HepG2 (cell line): ENCODE results near the gene CBLC. TPM values are rescaled to one million over a fixed set of nuclear protein-coding genes. Genes with fewer than 3 reads are reported as not detected.

Experiments used
- HIVEP1 ChIP-seq: sonication (generic); formaldehyde crosslinking; IDR thresholded peaks from 2 replicates; pipeline ENCODE4 v1.4.0; 2020; ENCODE audit warnings: mild to moderate bottlenecking, missing genetic modification reagents
- MTA1 ChIP-seq: sonication (generic); formaldehyde crosslinking; IDR thresholded peaks from 2 replicates; pipeline ENCODE4 v1.4.0; 2020; ENCODE audit warnings: missing genetic modification reagents, mild to moderate bottlenecking, borderline replicate concordance
- MTF2 ChIP-seq: sonication (generic); formaldehyde crosslinking; IDR thresholded peaks from 2 replicates; pipeline ENCODE4 v1.5.0; 2020; ENCODE audit warnings: missing genetic modification reagents, borderline replicate concordance
- ZNF672 ChIP-seq: sonication (generic); formaldehyde crosslinking; IDR thresholded peaks from 2 replicates; pipeline ENCODE4 v1.8.1; 2022; ENCODE audit warnings: missing genetic modification reagents
- polyA plus RNA-seq, 8 experiments: library from polyadenylated mRNA; depleted of rRNA in 3 of 8; stranded (reverse) in 7 of 8; unstranded in 1 of 8; fragments of >200 nt; fragmentation: Illumina TruSeq in 4 of 8; extraction: Trizol in 4 of 8; gene quantifications; 2 replicates each; pipeline versions ENCODE4 v1.2.1 to v1.2.3, GENCODE V29; 2011 to 2016; ENCODE audit warnings: low read depth in 4 of 8, missing spikeins in 1 of 8, mixed read lengths in 1 of 8; ENCODE audit not compliant: insufficient read depth in 1 of 8
- total RNA-seq, 5 experiments: library from RNA; depleted of rRNA; stranded (reverse); fragments of >200 nt; fragmentation: Illumina TruSeq; extraction: Trizol; gene quantifications; 2 replicates each; pipeline ENCODE4 v1.2.3, GENCODE V29; 2016; ENCODE audit warnings: low read depth in 1 of 5
- TF ChIP-seq, protein P1 (sequence below): sonication (generic); formaldehyde crosslinking; IDR thresholded peaks from 2 replicates; pipeline ENCODE4 v1.4.0; 2020; ENCODE audit warnings: missing genetic modification reagents, mild to moderate bottlenecking, borderline replicate concordance
- TF ChIP-seq, protein P2 (sequence below): sonication (generic); formaldehyde crosslinking; IDR thresholded peaks from 2 replicates; pipeline ENCODE4 v1.4.0; 2020; ENCODE audit warnings: missing genetic modification reagents, borderline replicate concordance
- TF ChIP-seq, protein P3 (sequence below), 2 experiments: fragments of 450-650 bp in 1 of 2; sonication (generic) in 1 of 2; formaldehyde crosslinking in 1 of 2; IDR thresholded peaks; 2 replicates each; pipeline versions ENCODE4 v1.6.1 to v1.8.0; 2016 to 2022; ENCODE audit warnings: antibody characterized with exemption in 1 of 2, mild to moderate bottlenecking in 1 of 2, missing genetic modification reagents in 1 of 2
- TF ChIP-seq, protein P4 (sequence below): sonication (generic); formaldehyde crosslinking; IDR thresholded peaks from 2 replicates; pipeline ENCODE4 v1.4.0; 2020; ENCODE audit warnings: missing genetic modification reagents

Gene CBLC
- total and polyA plus RNA-seq, 2 of the 13 experiments (the other 11 are each of a cell fraction or from before 2014, with no cell fraction given), result 1.8 to 2.6 TPM

DNA sequence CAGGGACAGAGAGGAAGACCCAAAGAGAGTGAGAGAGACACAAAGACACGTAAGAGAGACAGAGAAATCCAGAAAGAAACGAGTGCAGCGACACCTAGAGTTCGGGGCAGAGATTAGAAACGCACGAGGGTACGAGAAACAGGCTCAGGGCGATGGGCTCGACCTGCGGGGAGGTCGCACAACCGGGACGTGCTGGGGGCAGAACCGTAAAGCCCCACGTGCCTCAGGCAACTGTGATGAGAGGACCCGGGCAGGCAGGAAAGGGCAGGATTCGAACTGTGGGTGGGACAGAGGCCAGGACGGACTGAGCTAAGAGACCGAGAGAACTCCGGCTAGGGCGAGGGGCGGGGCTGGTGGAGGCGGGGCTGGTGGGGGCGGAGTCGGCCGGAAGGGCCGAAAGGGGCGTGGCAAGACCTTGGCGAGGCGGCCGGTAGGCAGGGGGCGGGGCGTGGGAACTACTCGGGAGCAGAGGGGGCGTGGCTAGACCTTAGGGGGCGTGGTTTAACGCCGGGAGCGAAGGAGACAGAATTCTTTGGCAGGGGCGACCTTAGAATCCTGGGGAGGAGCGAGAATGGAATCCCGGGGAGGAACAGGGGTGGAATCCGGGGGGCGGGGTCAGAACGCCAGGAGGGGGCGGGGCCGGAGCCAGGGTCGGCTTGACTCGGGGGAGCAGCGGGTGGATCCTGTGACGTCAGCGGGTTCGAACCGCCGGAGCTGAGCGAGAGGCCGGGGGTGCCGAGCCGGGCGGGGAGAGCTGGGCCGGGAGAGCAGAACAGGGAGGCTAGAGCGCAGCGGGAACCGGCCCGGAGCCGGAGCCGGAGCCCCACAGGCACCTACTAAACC, 68.1 kb downstream of the CBLC start, which contains the start of gene NECTIN2 (continued):
- TF ChIP-seq ZNF672, result 0 out of 2 replicates have a peak, but pooled peaks have one; percentile 6
- peak; percentile 45; the same call in 1 of the 2 replicates for TF ChIP-seq MTA1 (CRISPR knock-in tag)
- TF ChIP-seq, protein P1, sequence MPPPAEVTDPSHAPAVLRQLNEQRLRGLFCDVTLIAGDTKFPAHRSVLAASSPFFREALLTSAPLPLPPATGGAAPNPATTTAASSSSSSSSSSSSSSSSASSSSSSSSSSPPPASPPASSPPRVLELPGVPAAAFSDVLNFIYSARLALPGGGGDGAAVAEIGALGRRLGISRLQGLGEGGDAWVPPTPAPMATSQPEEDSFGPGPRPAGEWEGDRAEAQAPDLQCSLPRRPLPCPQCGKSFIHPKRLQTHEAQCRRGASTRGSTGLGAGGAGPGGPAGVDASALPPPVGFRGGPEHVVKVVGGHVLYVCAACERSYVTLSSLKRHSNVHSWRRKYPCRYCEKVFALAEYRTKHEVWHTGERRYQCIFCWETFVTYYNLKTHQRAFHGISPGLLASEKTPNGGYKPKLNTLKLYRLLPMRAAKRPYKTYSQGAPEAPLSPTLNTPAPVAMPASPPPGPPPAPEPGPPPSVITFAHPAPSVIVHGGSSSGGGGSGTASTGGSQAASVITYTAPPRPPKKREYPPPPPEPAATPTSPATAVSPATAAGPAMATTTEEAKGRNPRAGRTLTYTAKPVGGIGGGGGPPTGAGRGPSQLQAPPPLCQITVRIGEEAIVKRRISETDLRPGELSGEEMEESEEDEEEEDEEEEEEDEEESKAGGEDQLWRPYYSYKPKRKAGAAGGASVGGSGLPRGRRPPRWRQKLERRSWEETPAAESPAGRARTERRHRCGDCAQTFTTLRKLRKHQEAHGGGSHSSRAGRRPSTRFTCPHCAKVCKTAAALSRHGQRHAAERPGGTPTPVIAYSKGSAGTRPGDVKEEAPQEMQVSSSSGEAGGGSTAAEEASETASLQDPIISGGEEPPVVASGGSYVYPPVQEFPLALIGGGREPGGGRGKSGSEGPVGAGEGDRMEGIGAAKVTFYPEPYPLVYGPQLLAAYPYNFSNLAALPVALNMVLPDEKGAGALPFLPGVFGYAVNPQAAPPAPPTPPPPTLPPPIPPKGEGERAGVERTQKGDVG (CRISPR knock-in tag), result no peak
- TF ChIP-seq, protein P2, sequence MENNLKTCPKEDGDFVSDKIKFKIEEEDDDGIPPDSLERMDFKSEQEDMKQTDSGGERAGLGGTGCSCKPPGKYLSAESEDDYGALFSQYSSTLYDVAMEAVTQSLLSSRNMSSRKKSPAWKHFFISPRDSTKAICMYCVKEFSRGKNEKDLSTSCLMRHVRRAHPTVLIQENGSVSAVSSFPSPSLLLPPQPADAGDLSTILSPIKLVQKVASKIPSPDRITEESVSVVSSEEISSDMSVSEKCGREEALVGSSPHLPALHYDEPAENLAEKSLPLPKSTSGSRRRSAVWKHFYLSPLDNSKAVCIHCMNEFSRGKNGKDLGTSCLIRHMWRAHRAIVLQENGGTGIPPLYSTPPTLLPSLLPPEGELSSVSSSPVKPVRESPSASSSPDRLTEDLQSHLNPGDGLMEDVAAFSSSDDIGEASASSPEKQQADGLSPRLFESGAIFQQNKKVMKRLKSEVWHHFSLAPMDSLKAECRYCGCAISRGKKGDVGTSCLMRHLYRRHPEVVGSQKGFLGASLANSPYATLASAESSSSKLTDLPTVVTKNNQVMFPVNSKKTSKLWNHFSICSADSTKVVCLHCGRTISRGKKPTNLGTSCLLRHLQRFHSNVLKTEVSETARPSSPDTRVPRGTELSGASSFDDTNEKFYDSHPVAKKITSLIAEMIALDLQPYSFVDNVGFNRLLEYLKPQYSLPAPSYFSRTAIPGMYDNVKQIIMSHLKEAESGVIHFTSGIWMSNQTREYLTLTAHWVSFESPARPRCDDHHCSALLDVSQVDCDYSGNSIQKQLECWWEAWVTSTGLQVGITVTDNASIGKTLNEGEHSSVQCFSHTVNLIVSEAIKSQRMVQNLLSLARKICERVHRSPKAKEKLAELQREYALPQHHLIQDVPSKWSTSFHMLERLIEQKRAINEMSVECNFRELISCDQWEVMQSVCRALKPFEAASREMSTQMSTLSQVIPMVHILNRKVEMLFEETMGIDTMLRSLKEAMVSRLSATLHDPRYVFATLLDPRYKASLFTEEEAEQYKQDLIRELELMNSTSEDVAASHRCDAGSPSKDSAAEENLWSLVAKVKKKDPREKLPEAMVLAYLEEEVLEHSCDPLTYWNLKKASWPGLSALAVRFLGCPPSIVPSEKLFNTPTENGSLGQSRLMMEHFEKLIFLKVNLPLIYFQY (CRISPR knock-in tag), result no peak; the same call in 1 of the 2 replicates
- TF ChIP-seq, protein P3, sequence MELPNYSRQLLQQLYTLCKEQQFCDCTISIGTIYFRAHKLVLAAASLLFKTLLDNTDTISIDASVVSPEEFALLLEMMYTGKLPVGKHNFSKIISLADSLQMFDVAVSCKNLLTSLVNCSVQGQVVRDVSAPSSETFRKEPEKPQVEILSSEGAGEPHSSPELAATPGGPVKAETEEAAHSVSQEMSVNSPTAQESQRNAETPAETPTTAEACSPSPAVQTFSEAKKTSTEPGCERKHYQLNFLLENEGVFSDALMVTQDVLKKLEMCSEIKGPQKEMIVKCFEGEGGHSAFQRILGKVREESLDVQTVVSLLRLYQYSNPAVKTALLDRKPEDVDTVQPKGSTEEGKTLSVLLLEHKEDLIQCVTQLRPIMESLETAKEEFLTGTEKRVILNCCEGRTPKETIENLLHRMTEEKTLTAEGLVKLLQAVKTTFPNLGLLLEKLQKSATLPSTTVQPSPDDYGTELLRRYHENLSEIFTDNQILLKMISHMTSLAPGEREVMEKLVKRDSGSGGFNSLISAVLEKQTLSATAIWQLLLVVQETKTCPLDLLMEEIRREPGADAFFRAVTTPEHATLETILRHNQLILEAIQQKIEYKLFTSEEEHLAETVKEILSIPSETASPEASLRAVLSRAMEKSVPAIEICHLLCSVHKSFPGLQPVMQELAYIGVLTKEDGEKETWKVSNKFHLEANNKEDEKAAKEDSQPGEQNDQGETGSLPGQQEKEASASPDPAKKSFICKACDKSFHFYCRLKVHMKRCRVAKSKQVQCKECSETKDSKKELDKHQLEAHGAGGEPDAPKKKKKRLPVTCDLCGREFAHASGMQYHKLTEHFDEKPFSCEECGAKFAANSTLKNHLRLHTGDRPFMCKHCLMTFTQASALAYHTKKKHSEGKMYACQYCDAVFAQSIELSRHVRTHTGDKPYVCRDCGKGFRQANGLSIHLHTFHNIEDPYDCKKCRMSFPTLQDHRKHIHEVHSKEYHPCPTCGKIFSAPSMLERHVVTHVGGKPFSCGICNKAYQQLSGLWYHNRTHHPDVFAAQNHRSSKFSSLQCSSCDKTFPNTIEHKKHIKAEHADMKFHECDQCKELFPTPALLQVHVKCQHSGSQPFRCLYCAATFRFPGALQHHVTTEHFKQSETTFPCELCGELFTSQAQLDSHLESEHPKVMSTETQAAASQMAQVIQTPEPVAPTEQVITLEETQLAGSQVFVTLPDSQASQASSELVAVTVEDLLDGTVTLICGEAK (IDR thresholded peaks at IDR 0.05), result no peak
- TF ChIP-seq, protein P3 (CRISPR knock-in tag; IDR thresholded peaks at IDR 0.05), result no peak
- no peak for TF ChIP-seq MTF2
- TF ChIP-seq HIVEP1 (CRISPR knock-in tag), result peak; percentile 73; the same call in 1 of the 2 replicates
- TF ChIP-seq, protein P4, sequence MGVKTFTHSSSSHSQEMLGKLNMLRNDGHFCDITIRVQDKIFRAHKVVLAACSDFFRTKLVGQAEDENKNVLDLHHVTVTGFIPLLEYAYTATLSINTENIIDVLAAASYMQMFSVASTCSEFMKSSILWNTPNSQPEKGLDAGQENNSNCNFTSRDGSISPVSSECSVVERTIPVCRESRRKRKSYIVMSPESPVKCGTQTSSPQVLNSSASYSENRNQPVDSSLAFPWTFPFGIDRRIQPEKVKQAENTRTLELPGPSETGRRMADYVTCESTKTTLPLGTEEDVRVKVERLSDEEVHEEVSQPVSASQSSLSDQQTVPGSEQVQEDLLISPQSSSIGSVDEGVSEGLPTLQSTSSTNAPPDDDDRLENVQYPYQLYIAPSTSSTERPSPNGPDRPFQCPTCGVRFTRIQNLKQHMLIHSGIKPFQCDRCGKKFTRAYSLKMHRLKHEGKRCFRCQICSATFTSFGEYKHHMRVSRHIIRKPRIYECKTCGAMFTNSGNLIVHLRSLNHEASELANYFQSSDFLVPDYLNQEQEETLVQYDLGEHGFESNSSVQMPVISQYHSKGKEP (CRISPR knock-in tag), result no peak
